ENCODE data around the gene SGCD. TPM values are rescaled to one million over a fixed set of nuclear protein-coding genes. Genes with fewer than 3 reads are reported as not detected.

The SGCD gene
- polyA plus RNA-seq, 1 experiment, result 17.0 TPM

DNA sequence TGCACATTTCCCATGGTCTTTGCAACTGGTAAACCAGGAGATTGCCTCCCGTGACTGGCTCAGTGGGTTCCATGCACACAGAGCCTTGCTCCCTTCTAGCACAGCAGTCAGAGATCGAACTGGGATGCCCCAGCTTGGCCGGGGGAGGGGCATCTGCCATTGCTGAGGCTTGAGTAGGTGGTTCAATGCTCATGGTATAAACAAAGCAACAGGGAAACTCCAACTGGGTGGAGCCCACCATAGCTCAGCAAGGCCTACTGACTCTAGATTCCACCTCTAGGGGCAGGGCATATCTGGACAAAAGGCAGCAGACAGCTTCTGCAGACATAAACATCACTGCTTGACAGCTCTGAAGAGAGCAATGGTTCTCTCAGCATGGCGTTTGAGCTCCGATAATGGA is 456.1 kb downstream of the SGCD start:
- CTCF ChIA-PET, result interaction anchor here (0.6 to 1.1 kb wide), 2 partner anchors 130 to 356 kb away, joined by 3 read pairs; no protein-coding TSS in a partner anchor
- POLR2A ChIA-PET, result no interaction called here

GRCh38 chr5:156794687-156795086 is 467.7 kb downstream of the SGCD start:
- ChIA-PET POLR2A (no interaction called here), CTCF (interaction anchor here (0.9 kb wide), 1 partner anchor 11 kb away, joined by 5 read pairs; no protein-coding TSS in a partner anchor)
- no peaks in the 10 kb centered on the region for H3K36me3 ChIP-seq (ENCODE audit: control insufficient read depth, insufficient read depth, low read length)
- no peak overlapping the region for H3K4me3 ChIP-seq (ENCODE audit: low read depth, low read length)
- DNase-seq (ENCODE audit: low read depth), result no peak
- no peaks in the 10 kb centered on the region for H3K27me3 ChIP-seq (ENCODE audit: control insufficient read depth, insufficient read depth, low read length)
- TF ChIP-seq, protein P1, sequence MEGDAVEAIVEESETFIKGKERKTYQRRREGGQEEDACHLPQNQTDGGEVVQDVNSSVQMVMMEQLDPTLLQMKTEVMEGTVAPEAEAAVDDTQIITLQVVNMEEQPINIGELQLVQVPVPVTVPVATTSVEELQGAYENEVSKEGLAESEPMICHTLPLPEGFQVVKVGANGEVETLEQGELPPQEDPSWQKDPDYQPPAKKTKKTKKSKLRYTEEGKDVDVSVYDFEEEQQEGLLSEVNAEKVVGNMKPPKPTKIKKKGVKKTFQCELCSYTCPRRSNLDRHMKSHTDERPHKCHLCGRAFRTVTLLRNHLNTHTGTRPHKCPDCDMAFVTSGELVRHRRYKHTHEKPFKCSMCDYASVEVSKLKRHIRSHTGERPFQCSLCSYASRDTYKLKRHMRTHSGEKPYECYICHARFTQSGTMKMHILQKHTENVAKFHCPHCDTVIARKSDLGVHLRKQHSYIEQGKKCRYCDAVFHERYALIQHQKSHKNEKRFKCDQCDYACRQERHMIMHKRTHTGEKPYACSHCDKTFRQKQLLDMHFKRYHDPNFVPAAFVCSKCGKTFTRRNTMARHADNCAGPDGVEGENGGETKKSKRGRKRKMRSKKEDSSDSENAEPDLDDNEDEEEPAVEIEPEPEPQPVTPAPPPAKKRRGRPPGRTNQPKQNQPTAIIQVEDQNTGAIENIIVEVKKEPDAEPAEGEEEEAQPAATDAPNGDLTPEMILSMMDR (IDR thresholded peaks at IDR 0.05; ENCODE audit: insufficient read depth, low read depth, low read length), result no peak

More for the DNA sequence above, 456.1 kb downstream of the SGCD start:
- DNase-seq (ENCODE audit: low read depth), result no peak
- Histone ChIP-seq H3K36me3 (ENCODE audit: control insufficient read depth, insufficient read depth, low read length) (no peaks in the 10 kb centered on the region), H3K4me3 (ENCODE audit: low read depth, low read length) (no peak overlapping the region), H3K27me3 (ENCODE audit: control insufficient read depth, insufficient read depth, low read length) (no peaks in the 10 kb centered on the region)
- TF ChIP-seq, protein P1 (IDR thresholded peaks at IDR 0.05; ENCODE audit: insufficient read depth, low read depth, low read length), result no peak

DNA sequence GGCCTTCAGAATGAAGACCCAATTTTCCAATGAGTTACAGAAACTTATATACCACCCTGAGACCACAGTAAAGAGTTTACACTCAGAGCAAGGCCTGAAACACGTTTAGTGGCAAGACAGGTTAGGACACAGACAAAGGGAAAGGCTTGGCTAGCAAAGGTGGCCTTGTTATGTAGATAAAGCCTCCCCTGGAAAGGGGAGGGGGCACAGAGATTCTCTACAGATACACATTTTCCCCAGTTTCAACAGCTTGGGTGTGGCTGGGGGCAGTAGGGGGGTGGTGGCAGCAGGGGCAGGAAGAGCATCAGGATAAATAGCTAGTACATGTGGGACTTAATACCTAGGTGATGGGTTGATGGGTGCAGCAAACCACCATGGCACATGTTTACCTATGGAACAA is 471.2 kb downstream of the SGCD start:
- Histone ChIP-seq H3K4me3 (ENCODE audit: low read depth, low read length) (no peak overlapping the region), H3K36me3 (ENCODE audit: control insufficient read depth, insufficient read depth, low read length) (no peaks in the 10 kb centered on the region), H3K27me3 (ENCODE audit: control insufficient read depth, insufficient read depth, low read length) (no peaks in the 10 kb centered on the region)
- no peak for DNase-seq (ENCODE audit: low read depth)
- CTCF ChIA-PET, result no interaction called here
- POLR2A ChIA-PET, result no interaction called here
- TF ChIP-seq, protein P1 (IDR thresholded peaks at IDR 0.05; ENCODE audit: insufficient read depth, low read depth, low read length), result no peak

DNA sequence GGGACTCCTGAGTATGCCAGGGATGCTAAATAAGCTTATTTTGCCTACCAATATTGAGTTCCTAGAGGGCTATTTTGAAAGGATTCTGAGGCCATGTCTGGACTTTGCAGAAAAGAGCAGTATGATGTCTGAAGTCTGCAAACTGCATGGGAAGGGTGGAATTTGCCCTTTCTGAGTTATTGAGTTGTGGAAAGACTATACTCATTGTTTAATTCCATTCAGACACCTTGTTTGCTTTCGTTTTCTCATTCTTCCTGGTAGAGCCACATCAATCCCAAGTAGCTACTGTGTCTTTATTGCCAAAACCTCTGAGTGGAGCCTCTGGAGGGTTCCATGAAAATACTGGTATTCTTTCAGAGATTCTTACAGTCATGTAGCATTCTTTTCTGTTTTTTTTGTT is 472.2 kb downstream of the SGCD start:
- Histone ChIP-seq H3K36me3 (ENCODE audit: control insufficient read depth, insufficient read depth, low read length) (no peaks in the 10 kb centered on the region), H3K27me3 (ENCODE audit: control insufficient read depth, insufficient read depth, low read length) (no peaks in the 10 kb centered on the region), H3K4me3 (ENCODE audit: low read depth, low read length) (no peak overlapping the region)
- TF ChIP-seq, protein P1 (IDR thresholded peaks at IDR 0.05; ENCODE audit: insufficient read depth, low read depth, low read length), result no peak
- POLR2A ChIA-PET, result no interaction called here
- no peak for DNase-seq (ENCODE audit: low read depth)
- CTCF ChIA-PET, result no interaction called here

DNA sequence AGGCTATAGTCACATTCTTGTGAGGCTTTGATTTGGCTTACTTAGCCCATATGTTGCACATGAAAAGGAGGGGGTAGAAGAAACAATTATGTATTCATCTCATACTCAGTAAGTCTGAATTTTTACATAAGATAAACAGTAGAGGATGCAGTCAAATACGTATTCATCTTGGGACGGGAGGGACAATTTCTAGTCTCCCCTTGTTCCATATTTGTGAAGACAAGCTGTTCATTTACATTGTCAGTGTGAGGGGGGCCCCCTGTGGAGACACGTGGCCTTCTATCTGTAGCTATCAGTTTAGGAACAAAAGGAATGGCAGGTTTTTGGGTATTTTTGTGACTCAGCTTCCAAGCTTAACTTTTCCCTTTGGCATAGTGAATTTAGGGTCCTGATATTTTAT is 474.0 kb downstream of the SGCD start:
- H3K4me3 ChIP-seq (ENCODE audit: low read depth, low read length), result no peak overlapping the region
- no peaks in the 10 kb centered on the region for H3K36me3 ChIP-seq (ENCODE audit: control insufficient read depth, insufficient read depth, low read length)
- CTCF ChIA-PET, result no interaction called here
- no peaks in the 10 kb centered on the region for H3K27me3 ChIP-seq (ENCODE audit: control insufficient read depth, insufficient read depth, low read length)
- POLR2A ChIA-PET, result no interaction called here
- TF ChIP-seq, protein P1 (IDR thresholded peaks at IDR 0.05; ENCODE audit: insufficient read depth, low read depth, low read length), result no peak
- no peak for DNase-seq (ENCODE audit: low read depth)

Data from BJ (cell line).